Astrocyte of the cerebellum (primary cell): ENCODE data around the gene TMEM184C.

Experiments
- DNase-seq: peaks from one replicate; pipeline ENCODE4 v3.0.0-alpha.2; 2011; ENCODE audit warnings: low read depth
- H3K4me3 ChIP-seq: 2 replicates; pipeline ENCODE4 v1.5.1; 2011; ENCODE audit warnings: mild to moderate bottlenecking, low read depth, low read length, moderate library complexity
- CTCF ChIP-seq: IDR thresholded peaks from 2 replicates; pipeline ENCODE4 v1.5.1; 2012; ENCODE audit warnings: low read length, low read depth, moderate library complexity, mild to moderate bottlenecking; ENCODE audit errors: missing control alignments
- in situ Hi-C: cut with HindIII; loops from 2 replicates; pipeline ENCODE4 v1.10.0; 2017; ENCODE audit warnings: low sequenced_read_pairs

TMEM184C gene

GRCh38 chr4:147639388-147639787 lies 22.2 kb downstream of the TMEM184C start:
- H3K4me3 ChIP-seq, result no peak overlapping the region

DNA sequence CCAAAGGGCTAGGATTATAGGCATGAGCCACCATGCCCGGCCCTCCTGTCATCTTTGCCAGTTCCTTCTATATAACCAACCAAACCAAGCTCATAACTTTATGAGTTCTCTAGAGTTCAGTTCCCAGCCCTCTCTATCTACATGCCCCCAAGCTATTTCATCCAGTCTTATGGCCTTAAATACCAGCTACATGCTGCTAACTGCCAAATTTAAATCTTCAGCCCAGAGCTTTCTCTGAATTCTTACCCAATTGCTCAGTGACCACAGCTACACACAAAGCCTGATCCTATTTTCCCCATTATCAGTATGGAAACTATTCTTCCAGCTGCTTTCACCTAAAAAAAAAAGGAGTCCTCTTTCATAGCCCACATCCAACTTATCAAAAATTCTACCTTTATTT lies 23.1 kb downstream of the TMEM184C start:
- no peak for TF ChIP-seq CTCF
- in situ Hi-C loops, result no loop called here
- no peak for DNase-seq
- no peak overlapping the region for H3K4me3 ChIP-seq

More at GRCh38 chr4:147639388-147639787, 22.2 kb downstream of the TMEM184C start:
- no peak for TF ChIP-seq CTCF
- in situ Hi-C loops, result no loop called here
- no peak for DNase-seq

GRCh38 chr4:147643616-147644015 lies 26.4 kb downstream of the TMEM184C start:
- in situ Hi-C loops, result no loop called here
- no peak overlapping the region for H3K4me3 ChIP-seq
- TF ChIP-seq CTCF, result no peak
- no peak for DNase-seq

DNA sequence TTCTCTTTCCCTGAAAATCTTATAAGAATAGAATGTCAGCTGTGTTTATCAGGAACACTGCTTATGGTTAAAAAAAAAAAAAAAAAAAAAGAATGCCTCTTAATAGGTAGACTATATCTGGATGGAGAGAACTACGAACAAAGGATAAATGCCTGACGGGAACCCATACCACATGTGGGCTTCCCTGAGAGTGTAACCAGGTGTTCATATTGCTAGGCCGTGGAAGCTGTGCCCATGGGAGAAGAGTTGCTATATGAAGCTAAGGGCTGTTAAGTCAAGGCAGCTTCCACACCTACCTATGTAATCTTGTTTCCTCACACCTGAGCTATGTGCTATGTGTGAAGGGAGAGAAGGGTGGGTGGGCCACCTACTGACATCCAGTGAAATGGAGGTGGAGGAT lies 27.3 kb downstream of the TMEM184C start:
- in situ Hi-C loops, result no loop called here
- H3K4me3 ChIP-seq, result no peak overlapping the region
- DNase-seq, result no peak
- TF ChIP-seq CTCF, result no peak

DNA sequence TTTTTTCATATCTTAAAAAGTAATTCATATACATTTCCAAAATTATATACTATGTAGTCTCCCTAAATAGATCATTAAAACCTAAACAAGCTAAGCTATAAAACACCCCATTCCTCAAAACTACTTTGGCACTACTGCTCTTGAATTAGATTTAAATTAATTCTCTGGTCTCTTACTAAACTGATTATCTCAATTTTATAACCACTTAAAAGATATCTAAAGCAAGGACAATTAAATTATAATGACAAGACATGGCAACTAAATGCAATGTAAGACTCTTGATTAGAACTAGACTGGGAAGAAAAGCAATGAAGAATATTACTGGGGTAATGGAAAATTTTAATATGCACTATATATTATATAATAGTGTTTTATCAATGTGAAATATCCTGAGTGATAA lies 27.9 kb downstream of the TMEM184C start:
- in situ Hi-C loops, result no loop called here
- no peak overlapping the region for H3K4me3 ChIP-seq
- no peak for TF ChIP-seq CTCF
- DNase-seq, result no peak

- no peak overlapping the region for H3K4me3 ChIP-seq
- in situ Hi-C loops, result no loop called here
- TF ChIP-seq CTCF, result no peak
- no peak for DNase-seq
Measured at GRCh38 chr4:147648656-147649055, 31.5 kb downstream of the TMEM184C start.

DNA sequence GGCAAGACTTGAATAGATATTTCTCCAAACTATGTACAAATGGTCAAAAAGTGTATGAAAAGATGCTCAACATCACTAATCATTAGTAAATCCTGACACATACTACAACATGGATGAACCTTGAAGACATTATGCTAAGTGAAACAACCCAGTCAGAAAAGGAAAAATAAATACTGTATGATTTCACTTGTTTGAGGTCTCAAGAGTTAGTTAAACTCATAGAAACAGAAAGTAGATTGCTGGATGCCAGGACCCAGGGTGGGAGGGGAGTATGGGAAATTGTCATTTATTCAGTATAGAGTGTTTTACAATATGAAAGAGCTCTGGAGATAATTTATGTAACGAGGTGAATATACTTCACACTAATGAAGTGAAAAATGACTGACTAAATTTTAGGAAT lies 34.4 kb downstream of the TMEM184C start:
- DNase-seq, result no peak
- in situ Hi-C loops, result no loop called here
- TF ChIP-seq CTCF, result no peak
- no peak overlapping the region for H3K4me3 ChIP-seq
